Small intestine (tissue), 16 donors: ENCODE measurements around the gene PIN4. TPM values are rescaled to one million over a fixed set of nuclear protein-coding genes. Genes with fewer than 3 reads are reported as not detected.
A peak's percentile ranks its signal among the peaks of the same experiment; 100 is the strongest.

Experiments
- DNase-seq, 2 donors: peaks; one replicate each; pipeline versions ENCODE4 v3.0.0 to v3.0.0-alpha.2; 2013
- FAIRE-seq: peaks from 2 replicates; lab custom pipeline; 2012; peaks lifted over from hg19 to GRCh38; lab: Jason Lieb, UNC
- H3K27ac ChIP-seq, 3 donors: one replicate each; pipeline ENCODE4 v1.5.1; 2013; ENCODE audit warnings: low read length in 2 of 3, mild to moderate bottlenecking in 2 of 3, control low read depth in 1 of 3, inconsistent platforms in 1 of 3, low read depth in 1 of 3, moderate library complexity in 1 of 3
- H3K27me3 ChIP-seq, 3 donors: one replicate each; pipeline ENCODE4 v1.6.1; 2013; ENCODE audit warnings: low read length in 3 of 3, inconsistent platforms in 1 of 3; ENCODE audit not compliant: control insufficient read depth in 3 of 3, insufficient read depth in 3 of 3
- H3K36me3 ChIP-seq, 3 donors: one replicate each; pipeline ENCODE4 v1.6.1; 2013; ENCODE audit warnings: low read length in 3 of 3, inconsistent platforms in 1 of 3, low read depth in 1 of 3, mild to moderate bottlenecking in 1 of 3, moderate library complexity in 1 of 3; ENCODE audit not compliant: control insufficient read depth in 3 of 3, insufficient read depth in 2 of 3
- H3K4me1 ChIP-seq, 3 donors: one replicate each; pipeline ENCODE4 v1.6.1; 2013; ENCODE audit warnings: low read length in 2 of 3, inconsistent platforms in 1 of 3, low read depth in 1 of 3, mild to moderate bottlenecking in 1 of 3, moderate library complexity in 1 of 3; ENCODE audit not compliant: control insufficient read depth in 3 of 3, insufficient read depth in 2 of 3
- H3K4me3 ChIP-seq, 3 donors: one replicate each; pipeline ENCODE4 v1.5.1; 2013; ENCODE audit warnings: low read length in 3 of 3, control low read depth in 1 of 3, inconsistent platforms in 1 of 3, low read depth in 1 of 3, mild to moderate bottlenecking in 1 of 3, moderate library complexity in 1 of 3
- H3K9me3 ChIP-seq, 2 donors: one replicate each; pipeline ENCODE4 v1.6.1; 2013; ENCODE audit warnings: low read depth in 1 of 2, low read length in 1 of 2; ENCODE audit not compliant: control insufficient read depth in 2 of 2, insufficient read depth in 1 of 2
- WGBS, 3 donors: extraction: QIAGEN DNeasy Blood & Tissue Kit; methylation state at CpG; one replicate each; pipeline ENCODE4 v1.1.7; 2013; 5-methylcytosine and 5-hydroxymethylcytosine counted together
- long read RNA-seq, 10 donors: transcript quantifications; one replicate each; lab custom pipeline, GENCODE V29; 2026
- polyA plus RNA-seq, 4 donors: library from polyadenylated mRNA; stranded (reverse) in 3 of 4; unstranded in 1 of 4; fragments of 200-250 nt in 3 of 4; fragments of 120-200 nt in 1 of 4; gene quantifications; one replicate each; pipeline versions ENCODE4 v1.2.1 to v1.2.3, GENCODE V29; 2013
- donor health status: healthy with polysubstance abuse.
- donor health status: control.
- donor health status: control.
- donor health status: Bipolar disorder and iron deficiency.
- donor health status: healthy.

Gene PIN4
- 10 to 100 TPM; 19.5 to 40.5 (median 20.8) TPM for polyA plus RNA-seq
- long read RNA-seq, donor 1, transcript PIN4-203 (4 exons, 1,321 nt): major isoform, 69 of 101 reads
- long read RNA-seq, donor 1, partial matches to known transcripts: 12 of 101 reads
- long read RNA-seq, donor 1, other reads (novel, unspliced or antisense): 16 of 101 reads
- long read RNA-seq, donor 2, transcript PIN4-203 (4 exons, 1,321 nt): major isoform, 22 of 32 reads
- long read RNA-seq, donor 2, partial matches to known transcripts: 7 of 32 reads
- long read RNA-seq, donor 2, other reads (novel, unspliced or antisense): 0 of 32 reads
- long read RNA-seq, donor 3, transcript PIN4-201 (3 exons, 1,780 nt): minor isoform, 5 of 5,858 reads
- long read RNA-seq, donor 3, transcript PIN4-203 (4 exons, 1,321 nt): major isoform, 23 of 5,858 reads
- long read RNA-seq, donor 3, partial matches to known transcripts: 5,664 of 5,858 reads
- long read RNA-seq, donor 3, other reads (novel, unspliced or antisense): 166 of 5,858 reads
- long read RNA-seq, donor 4, partial matches to known transcripts: 0 of 2 reads
- long read RNA-seq, donor 4, other reads (novel, unspliced or antisense): 0 of 2 reads
- long read RNA-seq, donor 5, transcript PIN4-203 (4 exons, 1,321 nt): major isoform, 18 of 3,241 reads
- long read RNA-seq, donor 5, partial matches to known transcripts: 3,188 of 3,241 reads
- long read RNA-seq, donor 5, other reads (novel, unspliced or antisense): 33 of 3,241 reads
- long read RNA-seq, donor 6, transcript PIN4-203 (4 exons, 1,321 nt): major isoform, 20 of 4,114 reads
- long read RNA-seq, donor 6, partial matches to known transcripts: 3,922 of 4,114 reads
- long read RNA-seq, donor 6, other reads (novel, unspliced or antisense): 170 of 4,114 reads
- long read RNA-seq, donor 7, transcript PIN4-203 (4 exons, 1,321 nt): major isoform, 56 of 95 reads
- long read RNA-seq, donor 7, transcript PIN4-201 (3 exons, 1,780 nt): minor isoform, 7 of 95 reads
- long read RNA-seq, donor 7, partial matches to known transcripts: 26 of 95 reads
- long read RNA-seq, donor 7, other reads (novel, unspliced or antisense): 5 of 95 reads
- long read RNA-seq, donor 8, partial matches to known transcripts: 668 of 670 reads
- long read RNA-seq, donor 8, other reads (novel, unspliced or antisense): 0 of 670 reads
- long read RNA-seq, donor 9, partial matches to known transcripts: 0 of 3 reads
- long read RNA-seq, donor 9, other reads (novel, unspliced or antisense): 0 of 3 reads
- long read RNA-seq, donor 10, transcript PIN4-203 (4 exons, 1,321 nt): major isoform, 60 of 72 reads
- long read RNA-seq, donor 10, partial matches to known transcripts: 10 of 72 reads
- long read RNA-seq, donor 10, other reads (novel, unspliced or antisense): 0 of 72 reads

DNA sequence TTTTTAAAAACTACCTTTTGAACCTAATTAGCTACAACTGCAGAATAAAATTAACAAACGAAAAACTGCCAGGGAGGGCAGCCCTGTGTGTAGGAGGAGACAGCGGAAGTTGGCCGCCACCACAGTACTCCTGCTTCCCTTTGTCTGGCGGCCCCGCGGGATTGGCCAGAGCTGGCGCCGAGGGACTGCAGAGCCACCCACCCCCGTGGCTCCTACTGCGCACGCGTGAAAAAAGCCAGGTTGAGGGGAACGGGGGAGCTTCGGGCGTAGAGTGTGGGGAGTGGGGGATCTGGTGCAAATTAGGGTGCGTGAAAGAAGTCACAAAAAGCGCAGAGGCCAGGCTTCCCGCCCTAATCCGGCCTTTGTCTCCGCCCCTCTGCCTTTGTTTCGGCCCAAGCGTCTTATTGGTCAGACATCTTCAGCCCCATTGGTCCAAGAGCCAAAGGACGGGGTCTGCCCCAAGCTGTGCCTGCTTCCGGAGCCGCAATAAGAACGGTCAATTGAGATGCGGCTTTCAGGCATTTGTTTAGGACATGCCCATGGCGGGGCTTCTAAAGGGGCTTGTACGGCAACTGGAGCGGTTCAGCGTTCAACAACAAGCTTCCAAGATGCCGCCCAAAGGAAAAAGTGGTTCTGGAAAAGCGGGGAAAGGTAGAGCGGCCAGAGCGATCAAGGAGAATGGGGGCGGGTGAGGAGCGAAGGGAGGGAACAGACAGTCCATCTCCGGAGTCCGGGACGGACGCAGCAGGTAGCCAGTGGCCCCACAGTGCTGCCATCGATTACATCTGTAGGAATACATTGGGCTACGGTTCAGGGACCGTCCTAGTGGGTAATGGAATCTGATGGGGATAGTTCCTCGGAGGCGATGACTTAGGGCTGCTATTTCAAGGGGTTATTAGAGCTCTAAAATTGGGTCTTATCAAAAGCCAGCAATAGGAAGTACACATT, at the start of gene PIN4:
PIN4 (plus strand) TSS at position 580 of the 948 bp plus-strand sequence; CDS start at position 609, 29 bp downstream.
- WGBS, 3 donors: 0 to 26% (median 6%) methylated on average over 39 to 46 of the region's 46 CpGs
- Histone ChIP-seq H3K4me3 (peak within 1 kb of the TSS; percentile 60 to 74 (median 61)), H3K27ac (peak within 1 kb of the TSS; percentile 1 to 91 (median 73)), H3K9me3 (no peaks in the 10 kb centered on the region), H3K36me3 (no peaks in the 10 kb centered on the region), H3K27me3 (no peaks in the 10 kb centered on the region), H3K4me1 (no peaks in the 10 kb centered on the region)
- FAIRE-seq (no peak), DNase-seq (peak; percentile 94 to 95)

DNA sequence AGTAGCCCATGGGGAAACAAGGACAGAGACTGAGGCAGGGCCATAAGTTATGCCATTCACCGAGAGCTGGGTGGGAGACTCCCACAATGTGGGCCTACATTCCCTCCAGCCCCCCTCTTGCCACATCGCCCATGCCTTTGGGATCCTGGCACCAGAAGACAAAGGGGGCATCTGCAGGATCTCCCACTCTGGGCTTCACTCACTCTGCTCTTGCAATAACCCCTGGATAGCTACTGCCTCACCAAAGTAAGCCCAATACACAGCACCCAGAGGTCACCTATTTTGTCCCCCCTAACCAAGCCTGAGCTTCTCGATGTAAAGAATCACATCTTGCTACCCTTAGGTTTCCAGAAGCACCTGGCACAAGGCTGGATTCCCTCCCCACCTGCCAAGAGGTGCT, 49.1 kb upstream of the PIN4 start:
- Histone ChIP-seq H3K4me1 (peaks cover 0 to 7% (median 0%) of the 10 kb centered on the region in 3 donors), H3K27ac (peak overlapping the region in 1 of 3 donors; percentile 25), H3K9me3 (no peaks in the 10 kb centered on the region), H3K27me3 (peaks cover 3 to 28% (median 3%) of the 10 kb centered on the region in 3 donors), H3K36me3 (peaks cover 0 to 3% (median 0%) of the 10 kb centered on the region in 3 donors), H3K4me3 (no peak overlapping the region)
- FAIRE-seq: no peak
- WGBS, 3 donors: 69 to 84% (median 73%) methylated on average over 3 of the region's 3 CpGs
- DNase-seq: no peak

- H3K27ac ChIP-seq: no peak overlapping the region
- peaks cover 0 to 7% (median 0%) of the 10 kb centered on the region in 3 donors for H3K4me1 ChIP-seq
- DNase-seq (no peak), FAIRE-seq (no peak)
- no peaks in the 10 kb centered on the region for H3K9me3 ChIP-seq
- no peak overlapping the region for H3K4me3 ChIP-seq
- peaks cover 0 to 3% (median 0%) of the 10 kb centered on the region in 3 donors for H3K36me3 ChIP-seq
- H3K27me3 ChIP-seq: peaks cover 3 to 28% (median 3%) of the 10 kb centered on the region in 3 donors
- 82 to 94% (median 93%) methylated on average over 11 of the region's 11 CpGs for whole genome bisulfite sequencing, 3 donors
Observed at GRCh38 chrX:72133851-72134546, 47.6 kb upstream of the PIN4 start.

- Histone ChIP-seq H3K4me1 (no peaks in the 10 kb centered on the region), H3K27ac (no peak overlapping the region), H3K9me3 (no peaks in the 10 kb centered on the region), H3K27me3 (peaks cover 0 to 14% (median 0%) of the 10 kb centered on the region in 3 donors), H3K36me3 (peaks cover 0 to 2% (median 0%) of the 10 kb centered on the region in 3 donors), H3K4me3 (no peak overlapping the region)
- FAIRE-seq (no peak), DNase-seq (no peak)
- WGBS, 3 donors: 74 to 88% (median 78%) methylated on average over 9 of the region's 9 CpGs
Observed at GRCh38 chrX:72137846-72138495, 43.6 kb upstream of the PIN4 start.

GRCh38 chrX:72139538-72139937, 42.0 kb upstream of the PIN4 start:
- Histone ChIP-seq H3K4me1 (no peaks in the 10 kb centered on the region), H3K27me3 (peaks cover 0 to 8% (median 0%) of the 10 kb centered on the region in 3 donors), H3K9me3 (no peaks in the 10 kb centered on the region), H3K36me3 (peaks cover 0 to 2% (median 0%) of the 10 kb centered on the region in 3 donors), H3K4me3 (no peak overlapping the region), H3K27ac (no peak overlapping the region)
- DNase-seq: no peak
- WGBS, 3 donors: 85 to 94% (median 89%) methylated on average over 7 to 8 of the region's 8 CpGs
- no peak for FAIRE-seq

DNA sequence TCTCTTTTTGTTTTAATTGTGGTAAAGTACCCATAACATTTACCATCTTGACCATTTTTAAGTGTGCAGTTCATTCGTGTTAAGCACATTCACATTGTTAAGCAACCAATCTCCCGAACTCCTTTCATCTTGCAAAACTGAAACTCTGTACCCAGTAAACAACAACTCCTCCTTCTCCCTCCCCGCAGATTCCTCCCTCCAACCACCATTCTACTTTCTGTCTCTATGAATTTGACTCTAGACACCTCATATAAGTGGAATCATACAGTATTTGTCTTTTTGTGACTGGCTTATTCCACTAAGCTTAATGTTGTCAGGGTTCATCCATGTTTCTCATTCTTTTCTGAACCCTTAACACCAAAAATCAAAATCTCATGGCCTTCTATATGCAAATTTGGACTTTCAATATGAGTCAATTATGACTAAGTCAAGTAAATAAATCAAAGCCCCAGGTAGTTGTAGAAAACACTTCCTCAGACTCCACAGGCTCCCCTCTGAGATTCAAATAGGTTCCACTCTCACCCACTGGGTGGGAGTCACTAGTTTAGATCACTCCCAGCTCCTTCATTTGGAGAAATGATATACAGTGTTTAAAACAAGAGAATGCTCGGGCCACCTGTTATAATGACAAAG, 40.1 kb upstream of the PIN4 start:
- no peak overlapping the region for H3K27ac ChIP-seq
- WGBS, 3 donors: 27 to 47% (median 28%) methylated on average over 4 of the region's 4 CpGs

More for the DNA sequence above, 40.1 kb upstream of the PIN4 start:
- Histone ChIP-seq H3K4me3 (no peak overlapping the region), H3K36me3 (peaks cover 0 to 2% (median 0%) of the 10 kb centered on the region in 3 donors), H3K4me1 (no peaks in the 10 kb centered on the region), H3K9me3 (no peaks in the 10 kb centered on the region), H3K27me3 (peaks cover 0 to 7% (median 0%) of the 10 kb centered on the region in 3 donors)
- no peak for DNase-seq
- no peak for FAIRE-seq
